HepG2 (cell line): ENCODE measurements around the gene ZNF747. TPM values are rescaled to one million over a fixed set of nuclear protein-coding genes. Genes with fewer than 3 reads are reported as not detected.

Source experiments
- CCAR2 ChIP-seq: fragments of 200-400 bp; formaldehyde crosslinking; optimal IDR thresholded peaks from 2 replicates; pipeline ENCODE3; 2018; ENCODE audit warnings: low read depth, mild to moderate bottlenecking, low read length, moderate library complexity
- CREB1 ChIP-seq, 2 experiments: fragments of 450-650 bp in 1 of 2; IDR thresholded peaks; 2 replicates each; pipeline ENCODE4 v1.6.1; 2016 to 2017; ENCODE audit warnings: control low read depth in 1 of 2, mild to moderate bottlenecking in 1 of 2, missing compliant biosample characterization in 1 of 2, missing genetic modification characterization in 1 of 2
- GFI1 ChIP-seq: sonication (generic); formaldehyde crosslinking; IDR thresholded peaks from 2 replicates; pipeline ENCODE4 v1.5.0; 2020; ENCODE audit warnings: missing genetic modification reagents, mild to moderate bottlenecking, borderline replicate concordance
- HES4 ChIP-seq: sonication (generic); formaldehyde crosslinking; IDR thresholded peaks from 2 replicates; pipeline ENCODE4 v1.9.0; 2021; ENCODE audit warnings: mild to moderate bottlenecking, missing genetic modification reagents, borderline replicate concordance
- HNF4A ChIP-seq: sonication (generic); formaldehyde crosslinking; IDR thresholded peaks from 2 replicates; pipeline ENCODE4 v1.4.0; 2020; ENCODE audit warnings: missing genetic modification reagents
- HOXD1 ChIP-seq: sonication (generic); formaldehyde crosslinking; IDR thresholded peaks from 2 replicates; pipeline ENCODE4 v1.5.0; 2020; ENCODE audit warnings: missing genetic modification reagents
- MEIS2 ChIP-seq: sonication (generic); formaldehyde crosslinking; IDR thresholded peaks from 2 replicates; pipeline ENCODE4 v1.9.0; 2021; ENCODE audit warnings: mild to moderate bottlenecking, missing genetic modification reagents
- MTF2 ChIP-seq: sonication (generic); formaldehyde crosslinking; IDR thresholded peaks from 2 replicates; pipeline ENCODE4 v1.5.0; 2020; ENCODE audit warnings: missing genetic modification reagents, borderline replicate concordance
- NPAS2 ChIP-seq: sonication (generic); formaldehyde crosslinking; IDR thresholded peaks from 2 replicates; pipeline ENCODE4 v1.8.0; 2022; ENCODE audit warnings: mild to moderate bottlenecking, missing genetic modification reagents, borderline replicate concordance
- SIN3A ChIP-seq: IDR thresholded peaks from 2 replicates; pipeline ENCODE4 v1.6.1; 2011; ENCODE audit warnings: low read depth, mild to moderate bottlenecking, control low read depth, low read length, borderline replicate concordance
- SP140L ChIP-seq: sonication (generic); formaldehyde crosslinking; IDR thresholded peaks from 2 replicates; pipeline ENCODE4 v1.4.0; 2020; ENCODE audit warnings: missing genetic modification reagents, borderline replicate concordance
- SSRP1 ChIP-seq: IDR thresholded peaks from 2 replicates; pipeline ENCODE4 v1.6.1; 2016; ENCODE audit warnings: control low read depth
- U2AF1 ChIP-seq: fragments of 200-400 bp; formaldehyde crosslinking; optimal IDR thresholded peaks from 2 replicates; pipeline ENCODE3; 2017; ENCODE audit warnings: mild to moderate bottlenecking, low read depth, low read length
- ZEB1 ChIP-seq: IDR thresholded peaks from 2 replicates; pipeline ENCODE4 v1.6.1; 2012; ENCODE audit warnings: mild to moderate bottlenecking, low read depth, inconsistent platforms; ENCODE audit not compliant: insufficient replicate concordance
- ZFP37 ChIP-seq: sonication (generic); formaldehyde crosslinking; IDR thresholded peaks from 2 replicates; pipeline ENCODE4 v1.4.0; 2020; ENCODE audit warnings: missing genetic modification reagents, borderline replicate concordance
- ZNF121 ChIP-seq: sonication (generic); formaldehyde crosslinking; IDR thresholded peaks from 2 replicates; pipeline ENCODE4 v1.5.0; 2020; ENCODE audit warnings: mild to moderate bottlenecking, missing genetic modification reagents
- ZNF253 ChIP-seq: sonication (generic); formaldehyde crosslinking; IDR thresholded peaks from 2 replicates; pipeline ENCODE4 v1.8.0; 2022; ENCODE audit warnings: mild to moderate bottlenecking, missing genetic modification reagents, borderline replicate concordance
- ZNF326 ChIP-seq: sonication (generic); formaldehyde crosslinking; IDR thresholded peaks from 2 replicates; pipeline ENCODE4 v1.4.0; 2020; ENCODE audit warnings: missing genetic modification reagents, borderline replicate concordance
- ZNF670 ChIP-seq: sonication (generic); formaldehyde crosslinking; IDR thresholded peaks from 2 replicates; pipeline ENCODE4 v1.8.0; 2022; ENCODE audit warnings: mild to moderate bottlenecking, missing genetic modification reagents, borderline replicate concordance
- ZNF75D ChIP-seq: sonication (generic); formaldehyde crosslinking; IDR thresholded peaks from 2 replicates; pipeline ENCODE4 v1.8.1; 2023; ENCODE audit warnings: missing genetic modification reagents, mild to moderate bottlenecking, borderline replicate concordance
- ZSCAN20 ChIP-seq: sonication (generic); formaldehyde crosslinking; IDR thresholded peaks from 2 replicates; pipeline ENCODE4 v1.4.0; 2020; ENCODE audit warnings: missing genetic modification reagents, mild to moderate bottlenecking, borderline replicate concordance
- polyA plus RNA-seq, 8 experiments: library from polyadenylated mRNA; depleted of rRNA in 3 of 8; stranded (reverse) in 7 of 8; unstranded in 1 of 8; fragments of >200 nt; fragmentation: Illumina TruSeq in 4 of 8; extraction: Trizol in 4 of 8; gene quantifications; 2 replicates each; pipeline versions ENCODE4 v1.2.1 to v1.2.3, GENCODE V29; 2011 to 2016; ENCODE audit warnings: low read depth in 4 of 8, missing spikeins in 1 of 8, mixed read lengths in 1 of 8; ENCODE audit not compliant: insufficient read depth in 1 of 8
- total RNA-seq, 5 experiments: library from RNA; depleted of rRNA; stranded (reverse); fragments of >200 nt; fragmentation: Illumina TruSeq; extraction: Trizol; gene quantifications; 2 replicates each; pipeline ENCODE4 v1.2.3, GENCODE V29; 2016; ENCODE audit warnings: low read depth in 1 of 5
- TF ChIP-seq, protein P1 (sequence below): sonication (generic); formaldehyde crosslinking; IDR thresholded peaks from 2 replicates; pipeline ENCODE4 v1.4.0; 2020; ENCODE audit warnings: missing genetic modification reagents
- TF ChIP-seq, protein P2 (sequence below): sonication (generic); formaldehyde crosslinking; IDR thresholded peaks from 2 replicates; pipeline ENCODE4 v1.4.0; 2020; ENCODE audit warnings: missing genetic modification reagents

Gene ZNF747
- total and polyA plus RNA-seq, 2 of the 13 experiments (the other 11 are each of a cell fraction or from before 2014, with no cell fraction given) = 7.2 to 10.2 TPM

DNA sequence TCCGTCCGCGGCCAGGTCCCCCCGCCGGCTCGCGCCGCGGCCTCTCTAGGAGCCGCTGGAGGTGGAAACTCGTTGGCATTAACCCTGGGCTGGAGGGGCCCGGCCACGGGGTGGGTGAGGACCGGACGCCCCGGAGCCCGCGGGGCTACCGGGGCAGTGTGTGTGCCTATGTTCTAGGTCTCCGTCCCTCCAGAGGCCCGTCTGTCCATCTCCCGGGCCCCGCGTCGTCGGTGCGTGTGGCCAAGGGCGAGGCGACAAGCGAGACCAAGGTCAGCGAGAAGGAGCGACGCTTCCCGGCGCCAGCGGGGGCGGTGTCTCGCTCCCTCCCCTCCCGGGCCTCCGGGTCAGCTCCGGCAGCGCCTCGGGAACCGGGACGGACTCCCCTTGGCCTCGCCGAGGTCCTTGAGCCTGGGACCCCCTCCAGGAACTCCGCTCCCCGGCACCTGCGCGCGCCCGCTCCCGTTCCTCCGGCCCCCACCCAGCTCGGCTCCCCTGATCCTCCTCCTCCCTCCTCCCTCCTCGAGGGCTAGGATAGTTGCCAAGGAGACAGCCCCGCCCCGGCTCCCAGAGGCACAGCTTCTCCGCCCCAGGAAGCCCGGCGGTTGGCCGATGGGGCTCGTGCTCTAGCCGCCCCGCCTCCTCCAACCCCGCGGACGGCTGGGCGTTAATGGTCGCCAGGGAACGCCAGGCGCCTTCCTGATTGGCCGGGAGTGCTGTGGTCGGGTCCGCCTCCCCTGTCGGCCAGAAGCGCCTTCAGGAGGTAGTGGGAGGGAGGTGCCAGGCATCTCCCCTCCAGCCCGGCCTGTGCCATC lies 7.6 kb downstream of the ZNF747 start (continued):
- TF ChIP-seq ZNF75D (CRISPR knock-in tag) (no peak), SP140L (CRISPR knock-in tag) (no peak), NPAS2 (CRISPR knock-in tag) (no peak), HOXD1 (CRISPR knock-in tag) (peak; percentile 74), GFI1 (CRISPR knock-in tag) (peak; percentile 60; the same call in 1 of the 2 replicates), SSRP1 (CRISPR knock-in tag) (no peak; the same call in 1 of the 2 replicates), ZEB1 (no peak), CREB1 (IDR thresholded peaks at IDR 0.05) (no peak; the same call in none of the 2 replicates), CREB1 (CRISPR knock-in tag; IDR thresholded peaks at IDR 0.05) (no peak), U2AF1 (peak; percentile 41), CCAR2 (no peak), SIN3A (peak; percentile 88), MTF2 (CRISPR knock-in tag) (no peak), ZNF670 (CRISPR knock-in tag) (no peak), MEIS2 (CRISPR knock-in tag) (no peak), ZNF121 (CRISPR knock-in tag) (no peak), ZSCAN20 (0 out of 2 replicates have a peak, but pooled peaks have one; percentile 45), HNF4A (CRISPR knock-in tag) (peak; percentile 18), ZNF253 (CRISPR knock-in tag) (no peak), HES4 (CRISPR knock-in tag) (peak; percentile 78; the same call in 1 of the 2 replicates), ZFP37 (CRISPR knock-in tag) (no peak), ZNF326 (CRISPR knock-in tag) (no peak; the same call in 1 of the 2 replicates)
- TF ChIP-seq, protein P1, sequence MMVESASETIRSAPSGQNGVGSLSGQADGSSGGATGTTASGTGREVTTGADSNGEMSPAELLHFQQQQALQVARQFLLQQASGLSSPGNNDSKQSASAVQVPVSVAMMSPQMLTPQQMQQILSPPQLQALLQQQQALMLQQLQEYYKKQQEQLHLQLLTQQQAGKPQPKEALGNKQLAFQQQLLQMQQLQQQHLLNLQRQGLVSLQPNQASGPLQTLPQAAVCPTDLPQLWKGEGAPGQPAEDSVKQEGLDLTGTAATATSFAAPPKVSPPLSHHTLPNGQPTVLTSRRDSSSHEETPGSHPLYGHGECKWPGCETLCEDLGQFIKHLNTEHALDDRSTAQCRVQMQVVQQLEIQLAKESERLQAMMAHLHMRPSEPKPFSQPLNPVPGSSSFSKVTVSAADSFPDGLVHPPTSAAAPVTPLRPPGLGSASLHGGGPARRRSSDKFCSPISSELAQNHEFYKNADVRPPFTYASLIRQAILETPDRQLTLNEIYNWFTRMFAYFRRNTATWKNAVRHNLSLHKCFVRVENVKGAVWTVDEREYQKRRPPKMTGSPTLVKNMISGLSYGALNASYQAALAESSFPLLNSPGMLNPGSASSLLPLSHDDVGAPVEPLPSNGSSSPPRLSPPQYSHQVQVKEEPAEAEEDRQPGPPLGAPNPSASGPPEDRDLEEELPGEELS (CRISPR knock-in tag) = peak; percentile 36; the same call in 1 of the 2 replicates
- TF ChIP-seq, protein P2, sequence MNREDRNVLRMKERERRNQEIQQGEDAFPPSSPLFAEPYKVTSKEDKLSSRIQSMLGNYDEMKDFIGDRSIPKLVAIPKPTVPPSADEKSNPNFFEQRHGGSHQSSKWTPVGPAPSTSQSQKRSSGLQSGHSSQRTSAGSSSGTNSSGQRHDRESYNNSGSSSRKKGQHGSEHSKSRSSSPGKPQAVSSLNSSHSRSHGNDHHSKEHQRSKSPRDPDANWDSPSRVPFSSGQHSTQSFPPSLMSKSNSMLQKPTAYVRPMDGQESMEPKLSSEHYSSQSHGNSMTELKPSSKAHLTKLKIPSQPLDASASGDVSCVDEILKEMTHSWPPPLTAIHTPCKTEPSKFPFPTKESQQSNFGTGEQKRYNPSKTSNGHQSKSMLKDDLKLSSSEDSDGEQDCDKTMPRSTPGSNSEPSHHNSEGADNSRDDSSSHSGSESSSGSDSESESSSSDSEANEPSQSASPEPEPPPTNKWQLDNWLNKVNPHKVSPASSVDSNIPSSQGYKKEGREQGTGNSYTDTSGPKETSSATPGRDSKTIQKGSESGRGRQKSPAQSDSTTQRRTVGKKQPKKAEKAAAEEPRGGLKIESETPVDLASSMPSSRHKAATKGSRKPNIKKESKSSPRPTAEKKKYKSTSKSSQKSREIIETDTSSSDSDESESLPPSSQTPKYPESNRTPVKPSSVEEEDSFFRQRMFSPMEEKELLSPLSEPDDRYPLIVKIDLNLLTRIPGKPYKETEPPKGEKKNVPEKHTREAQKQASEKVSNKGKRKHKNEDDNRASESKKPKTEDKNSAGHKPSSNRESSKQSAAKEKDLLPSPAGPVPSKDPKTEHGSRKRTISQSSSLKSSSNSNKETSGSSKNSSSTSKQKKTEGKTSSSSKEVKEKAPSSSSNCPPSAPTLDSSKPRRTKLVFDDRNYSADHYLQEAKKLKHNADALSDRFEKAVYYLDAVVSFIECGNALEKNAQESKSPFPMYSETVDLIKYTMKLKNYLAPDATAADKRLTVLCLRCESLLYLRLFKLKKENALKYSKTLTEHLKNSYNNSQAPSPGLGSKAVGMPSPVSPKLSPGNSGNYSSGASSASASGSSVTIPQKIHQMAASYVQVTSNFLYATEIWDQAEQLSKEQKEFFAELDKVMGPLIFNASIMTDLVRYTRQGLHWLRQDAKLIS = no peak
